BJ (cell line): ENCODE measurements around the gene ROR1. TPM values are rescaled to one million over a fixed set of nuclear protein-coding genes. Genes with fewer than 3 reads are reported as not detected.
"Not testable (repeated sequence)": the region's sequence is repeated elsewhere in the genome, so short reads cannot be mapped to it uniquely, and the experiment has no call there.

ENCODE experiments used
- CTCF ChIA-PET: fragments of 350-600 bp; formaldehyde crosslinking; extraction: SDS; loops from one replicate; lab custom pipeline; 2021; ENCODE audit warnings: antibody characterized with exemption, inconsistent platforms; lab: Yijun Ruan, JAX
- POLR2A ChIA-PET: fragments of 300-600 bp; sonication (Branson Sonifier 250); formaldehyde crosslinking; extraction: SDS; loops from one replicate; lab custom pipeline; 2021; ENCODE audit warnings: antibody characterized with exemption; lab: Charles Lee
- DNase-seq: peaks from one replicate; pipeline ENCODE4 v3.0.0-alpha.2; 2011; ENCODE audit warnings: low read depth
- H3K27me3 ChIP-seq: 2 replicates; pipeline ENCODE4 v1.6.0; 2011; ENCODE audit warnings: low read length; ENCODE audit not compliant: control insufficient read depth, insufficient read depth
- H3K36me3 ChIP-seq: 2 replicates; pipeline ENCODE4 v1.5.1; 2011; ENCODE audit warnings: low read length; ENCODE audit not compliant: control insufficient read depth, insufficient read depth
- H3K4me3 ChIP-seq: 2 replicates; pipeline ENCODE4 v1.5.1; 2011; ENCODE audit warnings: low read depth, mild to moderate bottlenecking, control low read depth, low read length
- CTCF ChIP-seq: IDR thresholded peaks from 2 replicates; pipeline ENCODE4 v1.5.1; 2011; ENCODE audit warnings: low read depth, mild to moderate bottlenecking, control low read depth, inconsistent platforms, low read length, moderate library complexity; ENCODE audit not compliant: insufficient read depth
- polyA plus RNA-seq: library from polyadenylated mRNA; depleted of rRNA; stranded (reverse); fragments of >200 nt; gene quantifications from 2 replicates; pipeline ENCODE4 v1.2.3, GENCODE V29; 2011

The ROR1 gene
- polyA plus RNA-seq, 1 experiment, result 4.6 TPM

- no peak overlapping the region for H3K4me3 ChIP-seq
- TF ChIP-seq CTCF, result no peak
- ChIA-PET CTCF (no interaction called here), POLR2A (no interaction called here)
- no peaks in the 10 kb centered on the region for H3K36me3 ChIP-seq
- no peaks in the 10 kb centered on the region; the same call in 1 of the 2 replicates for H3K27me3 ChIP-seq
- no peak for DNase-seq
Observed at GRCh38 chr1:63819795-63820194, 46.0 kb downstream of the ROR1 start.

- ChIA-PET POLR2A (no interaction called here), CTCF (no interaction called here)
- no peaks in the 10 kb centered on the region for H3K36me3 ChIP-seq
- H3K27me3 ChIP-seq, result no peaks in the 10 kb centered on the region; the same call in 1 of the 2 replicates
- no peak for TF ChIP-seq CTCF
- no peak for DNase-seq
- H3K4me3 ChIP-seq, result no peak overlapping the region
Observed at GRCh38 chr1:63821091-63822005, 47.5 kb downstream of the ROR1 start.

GRCh38 chr1:63822540-63822939, 48.7 kb downstream of the ROR1 start:
- ChIA-PET POLR2A (no interaction called here), CTCF (no interaction called here)

GRCh38 chr1:63824451-63824850, 50.6 kb downstream of the ROR1 start:
- H3K27me3 ChIP-seq, result no peaks in the 10 kb centered on the region; the same call in 1 of the 2 replicates
- no peak for DNase-seq
- ChIA-PET POLR2A (interaction anchor here (0.7 kb wide), 1 partner anchor 9 kb away, joined by 4 read pairs; no protein-coding TSS in a partner anchor), CTCF (interaction anchor here (1.3 kb wide), 1 partner anchor 12 kb away, joined by 3 read pairs; no protein-coding TSS in a partner anchor)
- no peak overlapping the region for H3K4me3 ChIP-seq
- TF ChIP-seq CTCF, result no peak
- H3K36me3 ChIP-seq, result no peaks in the 10 kb centered on the region

More at GRCh38 chr1:63822540-63822939, 48.7 kb downstream of the ROR1 start:
- TF ChIP-seq CTCF, result no peak
- H3K27me3 ChIP-seq, result no peaks in the 10 kb centered on the region; the same call in 1 of the 2 replicates
- no peak for DNase-seq
- H3K36me3 ChIP-seq, result no peaks in the 10 kb centered on the region
- no peak overlapping the region for H3K4me3 ChIP-seq

GRCh38 chr1:63825111-63825510, 51.3 kb downstream of the ROR1 start:
- POLR2A ChIA-PET, result no interaction called here
- no peak for DNase-seq
- CTCF ChIA-PET, result no interaction called here
- Histone ChIP-seq H3K36me3 (no peaks in the 10 kb centered on the region), H3K4me3 (no peak overlapping the region), H3K27me3 (no peaks in the 10 kb centered on the region; the same call in 1 of the 2 replicates)
- TF ChIP-seq CTCF, result no peak

- H3K4me3 ChIP-seq, H3K36me3 ChIP-seq, POLR2A ChIA-PET, H3K27me3 ChIP-seq, CTCF ChIA-PET: not testable (repeated sequence)
- peak; percentile 25 for DNase-seq
Observed at GRCh38 chr1:63826246-63826861, 52.5 kb downstream of the ROR1 start.
